ENCODE data around the gene TSPAN17.
A peak's percentile ranks its signal among the peaks of the same experiment; 100 is the strongest.

The TSPAN17 gene

GRCh38 chr5:176656467-176656990, 9.2 kb downstream of the TSPAN17 start:
- TF ChIP-seq TAF1 (IDR thresholded peaks at IDR 0.05; ENCODE audit: borderline replicate concordance, low read depth, low read length) (no peak), POLR2A (IDR thresholded peaks at IDR 0.05; ENCODE audit: low read depth, low read length) (no peak), POLR2AphosphoS5 (IDR thresholded peaks at IDR 0.05; ENCODE audit: low read depth, low read length) (no peak)
- DNase-seq (ENCODE audit: insufficient read length) (no peak), FAIRE-seq (no peak)

DNA sequence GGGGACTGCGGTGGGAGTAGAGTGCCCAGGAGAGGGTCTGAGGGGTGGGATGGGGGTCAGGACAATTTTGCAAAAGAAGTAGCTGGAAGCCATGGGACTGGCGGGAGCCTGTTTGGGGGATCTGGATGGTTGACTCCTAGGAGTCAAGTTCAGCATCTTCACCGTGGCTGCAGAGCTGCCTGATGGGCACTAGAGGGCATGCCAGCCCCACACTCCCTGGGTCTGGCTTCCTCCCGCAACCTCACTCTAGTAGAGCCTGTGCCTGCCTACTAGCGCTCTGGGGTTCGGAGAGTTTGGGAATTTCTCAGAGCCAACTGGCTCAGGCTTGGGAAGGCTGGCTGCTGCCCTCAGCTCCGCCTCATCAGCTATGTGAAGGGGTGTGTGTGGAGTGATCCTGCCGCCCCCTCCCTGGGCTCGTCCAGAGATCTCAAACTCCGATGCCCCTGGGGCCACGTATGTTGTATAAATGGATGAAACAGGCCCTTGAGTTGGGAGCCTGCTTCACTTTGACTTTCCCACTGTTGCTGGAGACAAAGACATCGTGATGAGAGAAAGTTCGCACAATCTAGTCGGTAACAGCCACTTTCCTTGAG, 10.8 kb downstream of the TSPAN17 start:
- peak; percentile 80 for FAIRE-seq
- TF ChIP-seq POLR2A (IDR thresholded peaks at IDR 0.05; ENCODE audit: low read depth, low read length) (no peak), TAF1 (IDR thresholded peaks at IDR 0.05; ENCODE audit: borderline replicate concordance, low read depth, low read length) (no peak), POLR2AphosphoS5 (IDR thresholded peaks at IDR 0.05; ENCODE audit: low read depth, low read length) (no peak)
- DNase-seq (ENCODE audit: insufficient read length): peak; percentile 67

DNA sequence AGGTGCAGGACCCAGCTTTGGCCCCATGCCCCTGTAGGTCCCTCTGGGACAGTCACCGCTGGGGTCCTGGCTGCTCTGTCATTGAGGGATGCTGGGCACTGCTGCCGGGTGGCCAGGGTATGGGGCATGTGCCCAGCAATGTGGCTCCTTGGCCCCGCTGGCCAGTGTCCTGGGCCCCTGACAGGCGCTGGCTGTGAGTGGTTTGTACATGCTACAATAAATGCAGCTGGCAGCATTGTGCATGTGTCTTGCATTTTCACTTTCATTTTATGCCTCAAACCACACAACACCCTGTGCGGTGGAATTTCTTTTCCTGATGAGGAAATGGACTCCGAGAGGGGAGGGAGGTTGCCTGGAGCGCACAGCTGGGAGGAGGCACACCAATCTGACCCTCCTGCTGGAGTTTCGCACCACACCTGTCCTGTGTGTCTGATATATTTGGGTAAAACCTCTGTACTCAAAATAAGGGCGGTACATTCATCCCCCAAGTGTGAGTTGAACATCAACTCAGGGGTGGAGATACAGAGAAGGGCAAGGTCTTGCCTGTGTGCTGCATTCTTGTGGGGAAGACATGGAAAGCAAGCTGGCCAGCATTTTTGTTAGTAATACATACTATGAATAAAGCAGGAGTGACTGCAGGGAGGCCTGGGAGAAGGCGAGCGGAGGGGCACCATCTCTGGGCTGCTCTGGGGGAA, 11.7 kb downstream of the TSPAN17 start:
- FAIRE-seq (peak; percentile 85), DNase-seq (ENCODE audit: insufficient read length) (no peak)
- no peak for TF ChIP-seq TAF1 (IDR thresholded peaks at IDR 0.05; ENCODE audit: borderline replicate concordance, low read depth, low read length)
- TF ChIP-seq POLR2A (IDR thresholded peaks at IDR 0.05; ENCODE audit: low read depth, low read length): no peak
- TF ChIP-seq POLR2AphosphoS5 (IDR thresholded peaks at IDR 0.05; ENCODE audit: low read depth, low read length): no peak

DNA sequence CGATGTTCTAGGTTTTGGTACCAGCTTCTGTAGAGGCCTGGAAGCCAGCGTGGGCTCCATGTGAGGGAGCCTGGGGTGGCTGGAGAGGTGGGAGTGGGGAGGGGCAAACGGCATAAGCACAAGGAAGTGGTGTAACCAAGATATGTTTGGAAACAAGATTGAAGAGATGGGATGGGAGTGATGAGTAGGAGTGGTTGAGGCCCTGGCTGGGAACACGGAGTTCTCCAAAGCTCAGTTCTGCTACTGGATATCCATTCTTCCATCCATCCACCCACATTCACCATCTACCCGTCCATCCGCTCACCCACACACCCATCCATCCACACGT, 12.2 kb downstream of the TSPAN17 start:
- FAIRE-seq (no peak), DNase-seq (ENCODE audit: insufficient read length) (no peak)
- no peak for TF ChIP-seq TAF1 (IDR thresholded peaks at IDR 0.05; ENCODE audit: borderline replicate concordance, low read depth, low read length)
- TF ChIP-seq POLR2AphosphoS5 (IDR thresholded peaks at IDR 0.05; ENCODE audit: low read depth, low read length): no peak
- TF ChIP-seq POLR2A (IDR thresholded peaks at IDR 0.05; ENCODE audit: low read depth, low read length): no peak

DNA sequence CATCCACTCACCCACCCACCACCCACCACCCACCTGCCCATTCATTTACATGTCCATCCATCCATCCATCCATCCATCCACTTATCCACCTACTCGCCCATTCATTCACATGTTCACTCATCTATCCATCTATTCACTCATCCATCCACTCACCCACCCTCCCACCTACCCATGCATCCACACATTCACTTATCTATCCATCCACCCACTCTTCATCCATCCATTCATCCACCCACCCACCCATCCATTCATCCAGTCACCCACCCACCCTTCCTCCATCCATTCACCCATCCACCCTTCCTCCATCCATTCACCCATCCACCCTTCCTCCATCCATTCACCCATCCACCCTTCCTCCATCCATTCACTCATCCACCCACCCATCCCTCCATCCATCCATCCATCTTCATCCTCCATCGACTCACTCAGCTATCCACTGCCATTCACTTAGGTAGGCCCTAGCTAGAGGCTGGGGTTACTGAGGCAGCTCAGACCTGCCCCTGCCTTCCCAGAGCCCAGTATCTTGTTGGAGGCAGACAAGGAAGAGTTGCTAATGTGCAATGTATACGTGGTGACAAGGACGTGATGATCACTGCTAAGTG, 12.7 kb downstream of the TSPAN17 start:
- FAIRE-seq: no peak
- TF ChIP-seq POLR2AphosphoS5 (IDR thresholded peaks at IDR 0.05; ENCODE audit: low read depth, low read length): no peak
- no peak for TF ChIP-seq POLR2A (IDR thresholded peaks at IDR 0.05; ENCODE audit: low read depth, low read length)
- no peak for TF ChIP-seq TAF1 (IDR thresholded peaks at IDR 0.05; ENCODE audit: borderline replicate concordance, low read depth, low read length)
- DNase-seq (ENCODE audit: insufficient read length): no peak

DNA sequence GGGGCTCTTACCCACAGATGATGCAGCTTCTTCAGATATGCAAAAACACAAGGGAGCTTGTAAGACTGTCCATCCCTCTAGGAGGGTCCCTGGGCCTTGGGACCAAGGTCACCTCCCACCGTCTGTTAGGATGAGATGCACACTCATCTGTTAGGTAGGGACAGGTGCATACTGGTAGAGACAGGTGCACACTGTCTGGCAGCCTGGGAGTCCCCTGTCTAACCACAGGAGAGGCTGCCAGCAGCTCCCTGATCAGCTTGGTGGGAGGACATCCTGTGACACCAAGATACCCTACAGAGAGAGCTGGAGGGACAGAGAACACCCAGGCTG, 13.2 kb downstream of the TSPAN17 start:
- DNase-seq (ENCODE audit: insufficient read length) (no peak), FAIRE-seq (no peak)
- no peak for TF ChIP-seq TAF1 (IDR thresholded peaks at IDR 0.05; ENCODE audit: borderline replicate concordance, low read depth, low read length)
- TF ChIP-seq POLR2AphosphoS5 (IDR thresholded peaks at IDR 0.05; ENCODE audit: low read depth, low read length): no peak
- TF ChIP-seq POLR2A (IDR thresholded peaks at IDR 0.05; ENCODE audit: low read depth, low read length): no peak

- DNase-seq (ENCODE audit: insufficient read length) (peak; percentile 97), FAIRE-seq (peak; percentile 98)
- no peak for TF ChIP-seq POLR2AphosphoS5 (IDR thresholded peaks at IDR 0.05; ENCODE audit: low read depth, low read length)
- no peak for TF ChIP-seq POLR2A (IDR thresholded peaks at IDR 0.05; ENCODE audit: low read depth, low read length)
- no peak for TF ChIP-seq TAF1 (IDR thresholded peaks at IDR 0.05; ENCODE audit: borderline replicate concordance, low read depth, low read length)
These were observed 13.8 kb downstream of the TSPAN17 start for GRCh38 chr5:176660860-176661641.

DNA sequence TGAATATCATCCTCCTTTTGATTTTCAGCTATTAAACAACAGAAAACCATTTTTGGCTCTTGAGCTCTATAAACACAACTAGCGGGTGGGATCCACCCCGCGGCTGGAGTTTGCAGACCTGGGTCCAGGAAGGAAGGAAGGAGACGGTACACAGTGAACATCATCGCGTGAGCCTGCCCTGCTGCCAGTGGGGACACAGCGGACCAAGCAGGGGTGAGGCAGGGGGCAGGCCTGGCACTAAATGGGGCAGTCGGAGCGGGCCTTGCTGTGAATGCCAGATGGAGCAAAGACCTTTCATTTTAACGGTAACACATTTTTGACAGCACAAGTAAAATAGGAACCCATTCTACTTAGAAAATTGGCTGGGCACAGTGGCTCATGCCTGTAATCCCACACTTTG, 14.4 kb downstream of the TSPAN17 start:
- FAIRE-seq: no peak
- DNase-seq (ENCODE audit: insufficient read length): no peak
- TF ChIP-seq POLR2AphosphoS5 (IDR thresholded peaks at IDR 0.05; ENCODE audit: low read depth, low read length): no peak
- no peak for TF ChIP-seq TAF1 (IDR thresholded peaks at IDR 0.05; ENCODE audit: borderline replicate concordance, low read depth, low read length)
- TF ChIP-seq POLR2A (IDR thresholded peaks at IDR 0.05; ENCODE audit: low read depth, low read length): no peak

DNA sequence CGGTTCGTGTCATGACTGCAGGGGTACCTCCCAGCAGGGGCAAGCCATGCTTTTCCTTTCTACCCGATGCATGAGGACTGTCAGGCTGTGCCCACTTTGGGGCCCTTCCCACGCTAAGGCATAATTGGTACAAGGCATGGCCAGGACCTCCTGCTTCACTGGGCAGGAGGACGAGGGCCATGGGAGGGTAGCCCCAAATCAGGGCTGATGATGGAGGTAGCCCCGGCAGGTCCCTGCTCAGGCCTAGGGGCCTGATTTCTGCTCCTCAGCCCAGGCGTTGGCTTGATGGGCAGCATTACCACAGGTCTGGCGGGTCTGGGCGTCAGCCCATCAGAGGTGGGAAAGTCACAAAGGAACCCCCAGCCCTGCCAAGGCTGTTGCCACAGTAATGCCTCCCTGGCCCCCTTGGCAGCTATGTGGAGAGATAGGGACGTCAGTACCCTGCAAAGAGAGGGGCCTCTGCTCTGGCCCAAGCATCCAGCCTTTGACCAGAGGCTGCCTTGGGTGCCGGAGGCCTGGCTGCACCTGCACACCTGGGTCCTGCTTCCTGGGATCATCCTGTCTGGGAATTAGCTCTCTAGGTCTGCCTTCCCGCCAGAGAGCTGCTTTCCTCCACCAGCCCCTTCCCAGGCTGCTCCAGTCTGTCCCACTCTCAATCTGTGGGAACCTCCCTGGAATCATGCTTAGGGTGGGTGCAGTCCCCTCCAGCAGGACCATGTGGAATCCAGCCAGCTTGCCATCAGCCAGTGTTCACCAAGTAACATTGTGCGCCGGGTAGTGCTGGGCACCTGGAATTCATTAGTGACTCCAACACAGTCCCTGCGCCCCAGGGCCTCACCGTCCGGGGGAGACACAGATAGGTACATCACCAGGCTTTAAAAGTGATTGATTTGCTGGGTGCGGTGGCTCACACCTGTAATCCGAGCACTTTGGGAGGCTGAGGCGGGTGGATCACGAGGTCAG, 15.4 kb downstream of the TSPAN17 start:
- TF ChIP-seq POLR2AphosphoS5 (IDR thresholded peaks at IDR 0.05; ENCODE audit: low read depth, low read length) (no peak), POLR2A (IDR thresholded peaks at IDR 0.05; ENCODE audit: low read depth, low read length) (no peak), TAF1 (IDR thresholded peaks at IDR 0.05; ENCODE audit: borderline replicate concordance, low read depth, low read length) (no peak)
- no peak for FAIRE-seq
- DNase-seq (ENCODE audit: insufficient read length): no peak

DNA sequence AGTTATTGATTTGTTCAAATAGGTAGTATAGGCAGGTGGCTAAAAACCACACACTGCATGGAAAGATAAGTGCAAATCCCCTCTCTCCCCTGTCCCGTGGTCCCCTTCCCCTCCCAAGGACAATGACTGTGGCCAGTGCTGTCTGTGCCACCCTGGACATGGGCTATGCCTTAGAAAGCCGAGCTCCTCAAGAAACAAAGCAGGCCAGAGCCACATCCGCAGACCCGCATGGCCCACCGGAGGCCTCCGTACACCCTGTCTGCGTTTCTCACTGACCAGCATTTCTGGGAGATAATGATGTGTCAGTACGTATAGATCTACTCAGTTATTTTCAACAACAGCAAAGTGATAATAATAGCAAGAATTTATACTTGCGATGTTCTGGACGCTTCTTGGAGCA, 16.3 kb downstream of the TSPAN17 start:
- FAIRE-seq (no peak), DNase-seq (ENCODE audit: insufficient read length) (no peak)
- no peak for TF ChIP-seq POLR2A (IDR thresholded peaks at IDR 0.05; ENCODE audit: low read depth, low read length)
- TF ChIP-seq TAF1 (IDR thresholded peaks at IDR 0.05; ENCODE audit: borderline replicate concordance, low read depth, low read length): no peak
- TF ChIP-seq POLR2AphosphoS5 (IDR thresholded peaks at IDR 0.05; ENCODE audit: low read depth, low read length): no peak
